GM19240 (cell line): ENCODE results near the gene BST1.
"Not testable (repeated sequence)": the region's sequence is repeated elsewhere in the genome, so short reads cannot be mapped to it uniquely, and the experiment has no call there.

Source experiments
- DNase-seq: peaks from one replicate; pipeline ENCODE4 v3.0.0; 2011; ENCODE audit warnings: low spot score; ENCODE audit not compliant: insufficient read length

Gene BST1

GRCh38 chr4:15744016-15744545 is 41.2 kb downstream of the BST1 start:
- no peak for DNase-seq

GRCh38 chr4:15746110-15746509 is 43.2 kb downstream of the BST1 start:
- DNase-seq = no peak

GRCh38 chr4:15749001-15749400 is 46.1 kb downstream of the BST1 start:
- DNase-seq = no peak

GRCh38 chr4:15751153-15751552 is 48.3 kb downstream of the BST1 start:
- no peak for DNase-seq

- DNase-seq = no peak
These were observed 50.2 kb downstream of the BST1 start for GRCh38 chr4:15753081-15753480.

GRCh38 chr4:15753786-15754185 is 50.9 kb downstream of the BST1 start:
- no peak for DNase-seq

- DNase-seq = no peak
These were observed 51.5 kb downstream of the BST1 start for GRCh38 chr4:15754323-15754722.

- DNase-seq = no peak
These were observed 52.7 kb downstream of the BST1 start for GRCh38 chr4:15755321-15756155.

- peak; percentile 31 for DNase-seq
These were observed 53.5 kb downstream of the BST1 start for GRCh38 chr4:15756361-15756861.

GRCh38 chr4:15757054-15757453 is 54.2 kb downstream of the BST1 start:
- no peak for DNase-seq

GRCh38 chr4:15758294-15758693 is 55.4 kb downstream of the BST1 start:
- DNase-seq = no peak

- DNase-seq = not testable (repeated sequence)
These were observed 59.6 kb downstream of the BST1 start for GRCh38 chr4:15762460-15762859.

GRCh38 chr4:15765391-15765790 is 62.5 kb downstream of the BST1 start:
- no peak for DNase-seq

GRCh38 chr4:15765910-15766697 is 63.2 kb downstream of the BST1 start:
- no peak for DNase-seq

GRCh38 chr4:15766821-15767220 is 64.0 kb downstream of the BST1 start:
- no peak for DNase-seq

- DNase-seq = no peak
These were observed 66.3 kb downstream of the BST1 start for GRCh38 chr4:15769202-15769601.

- no peak for DNase-seq
These were observed 68.6 kb downstream of the BST1 start for GRCh38 chr4:15771216-15772058.

- DNase-seq = no peak
These were observed 71.2 kb downstream of the BST1 start for GRCh38 chr4:15774020-15774420.

- no peak for DNase-seq
These were observed 74.2 kb downstream of the BST1 start for GRCh38 chr4:15776871-15777648.

GRCh38 chr4:15777697-15778288 is 74.9 kb downstream of the BST1 start:
- no peak for DNase-seq
